ENCODE results near the gene DNAJA1. TPM values are rescaled to one million over a fixed set of nuclear protein-coding genes. Genes with fewer than 3 reads are reported as not detected.

DNAJA1 gene
- 206 to 290 TPM (median 238 TPM) in 5 replicates for total RNA-seq (2022; extraction: Qiagen RNA extraction)

GRCh38 chr9:33024966-33025571, at the start of gene DNAJA1:
TSS of gene DNAJA1 (plus strand) at chr9:33025273. CDS start at chr9:33026485, 1,212 bp downstream.

GRCh38 chr9:33076046-33077004, 51.3 kb downstream of the DNAJA1 start, which contains the start of gene SMU1:
TSS of gene SMU1 (minus strand) at chr9:33076674. CDS start at chr9:33076608, 66 bp downstream.

Other genes with a start within 250 kb of the DNAJA1 start
- gene TMEM215, start 241.7 kb upstream of the DNAJA1 start, total RNA-seq (2022; extraction: Qiagen RNA extraction): 0.02 TPM in 1 of 5 replicates, not detected in the others
- 37.2 to 51.1 TPM (median 39.9 TPM) in 5 replicates for gene APTX, start 23.6 kb upstream of the DNAJA1 start, total RNA-seq (2022; extraction: Qiagen RNA extraction)
- gene SMU1, start 51.4 kb downstream of the DNAJA1 start, total RNA-seq (2022; extraction: Qiagen RNA extraction): 17.2 to 25.4 TPM (median 18.1 TPM) in 5 replicates
- 195 to 246 TPM (median 234 TPM) in 5 replicates for gene B4GALT1, start 142.1 kb downstream of the DNAJA1 start, total RNA-seq (2022; extraction: Qiagen RNA extraction)
- gene SPINK4, start 214.9 kb downstream of the DNAJA1 start, total RNA-seq (2022; extraction: Qiagen RNA extraction): not detected in 5 replicates
- 112 to 132 TPM (median 127 TPM) in 5 replicates for gene BAG1, start 239.4 kb downstream of the DNAJA1 start, total RNA-seq (2022; extraction: Qiagen RNA extraction)
- 67.3 to 80.6 TPM (median 70.3 TPM) in 5 replicates for gene CHMP5, start 239.8 kb downstream of the DNAJA1 start, total RNA-seq (2022; extraction: Qiagen RNA extraction)

Measured in A549 treated with Hydrocortisone at 1 μM for 4 hours (cell line).